Fibroblast of skin of right biceps (primary cell): ENCODE results near the gene ELF4.
A peak's percentile ranks its signal among the peaks of the same experiment; 100 is the strongest.

Experiments
- DNase-seq: peaks from one replicate; pipeline ENCODE4 v3.0.0-alpha.2; 2013

The ELF4 gene

GRCh38 chrX:130110379-130111219, at the start of gene ELF4:
ELF4 (minus strand) TSS chrX:130110497; CDS start chrX:130081330, 29,167 bp downstream.
- peak; percentile 75 for DNase-seq

GRCh38 chrX:130159776-130160175, 49.5 kb upstream of the ELF4 start:
- no peak for DNase-seq

GRCh38 chrX:130158311-130158710, 48.0 kb upstream of the ELF4 start:
- DNase-seq = no peak

- no peak for DNase-seq
Observed at GRCh38 chrX:130155564-130155963, 45.3 kb upstream of the ELF4 start.

GRCh38 chrX:130147631-130148030, 37.3 kb upstream of the ELF4 start:
- no peak for DNase-seq

- DNase-seq = peak; percentile 3
Observed at GRCh38 chrX:130145123-130145522, 34.8 kb upstream of the ELF4 start.

GRCh38 chrX:130144509-130144908, 34.2 kb upstream of the ELF4 start:
- DNase-seq = peak; percentile 46

GRCh38 chrX:130139474-130140201, 29.3 kb upstream of the ELF4 start:
- no peak for DNase-seq

- no peak for DNase-seq
Observed at GRCh38 chrX:130136961-130137360, 26.7 kb upstream of the ELF4 start.

- no peak for DNase-seq
Observed at GRCh38 chrX:130136496-130136895, 26.2 kb upstream of the ELF4 start.

GRCh38 chrX:130130990-130131389, 20.7 kb upstream of the ELF4 start:
- no peak for DNase-seq

GRCh38 chrX:130125091-130125874, 15.0 kb upstream of the ELF4 start:
- no peak for DNase-seq

- no peak for DNase-seq
Observed at GRCh38 chrX:130124577-130124976, 14.3 kb upstream of the ELF4 start.

GRCh38 chrX:130121505-130121800, 11.2 kb upstream of the ELF4 start:
- no peak for DNase-seq

GRCh38 chrX:130120746-130121504, 10.6 kb upstream of the ELF4 start:
- DNase-seq = peak; percentile 84

- peak; percentile 29 for DNase-seq
Observed at GRCh38 chrX:130120321-130120731, 10.0 kb upstream of the ELF4 start.

GRCh38 chrX:130119312-130119898, 9.1 kb upstream of the ELF4 start:
- no peak for DNase-seq

GRCh38 chrX:130118441-130119311, 8.4 kb upstream of the ELF4 start:
- peak; percentile 83 for DNase-seq

GRCh38 chrX:130117166-130117565, 6.9 kb upstream of the ELF4 start:
- DNase-seq = no peak

- DNase-seq = peak; percentile 31
Observed at GRCh38 chrX:130115119-130115885, 5.0 kb upstream of the ELF4 start.
